Body of pancreas (tissue), 4 donors: ENCODE data around the gene ENTPD1.

ENCODE experiments used
- POLR2A ChIP-seq, 3 donors: fragments of 450-650 bp; IDR thresholded peaks; one replicate each; pipeline ENCODE4 v1.6.1; 2016; ENCODE audit warnings: antibody characterized with exemption in 3 of 3, mild to moderate bottlenecking in 2 of 3
- TF ChIP-seq, protein P1 (sequence below), 7 experiments: fragments of 450-650 bp in 4 of 7; fragments of 200-600 bp in 3 of 7; sonication (generic) in 3 of 7; IDR thresholded peaks; one replicate each; pipeline ENCODE4 v1.5.1; 2016 to 2019; ENCODE audit warnings: antibody characterized with exemption in 7 of 7

DNA sequence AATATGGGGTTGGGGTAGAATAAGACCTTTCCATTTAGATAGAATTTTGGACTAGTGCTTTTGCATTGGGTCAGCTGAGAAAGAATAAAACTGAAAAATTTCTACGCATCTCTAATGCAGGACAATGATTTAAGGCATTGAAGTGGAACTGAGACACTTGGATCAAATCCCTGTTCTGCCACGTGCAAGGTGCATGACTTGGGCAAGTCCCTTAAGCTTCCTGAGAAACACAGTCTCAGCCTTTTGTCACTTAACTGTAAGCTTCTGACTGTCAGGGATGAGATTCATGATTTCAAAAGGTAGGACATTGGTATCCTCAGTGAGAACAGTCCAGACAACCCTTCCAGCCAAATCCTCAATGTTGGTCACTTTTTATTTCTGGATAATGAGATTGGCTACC, 59.2 kb downstream of the ENTPD1 start:
- TF ChIP-seq, protein P1, sequence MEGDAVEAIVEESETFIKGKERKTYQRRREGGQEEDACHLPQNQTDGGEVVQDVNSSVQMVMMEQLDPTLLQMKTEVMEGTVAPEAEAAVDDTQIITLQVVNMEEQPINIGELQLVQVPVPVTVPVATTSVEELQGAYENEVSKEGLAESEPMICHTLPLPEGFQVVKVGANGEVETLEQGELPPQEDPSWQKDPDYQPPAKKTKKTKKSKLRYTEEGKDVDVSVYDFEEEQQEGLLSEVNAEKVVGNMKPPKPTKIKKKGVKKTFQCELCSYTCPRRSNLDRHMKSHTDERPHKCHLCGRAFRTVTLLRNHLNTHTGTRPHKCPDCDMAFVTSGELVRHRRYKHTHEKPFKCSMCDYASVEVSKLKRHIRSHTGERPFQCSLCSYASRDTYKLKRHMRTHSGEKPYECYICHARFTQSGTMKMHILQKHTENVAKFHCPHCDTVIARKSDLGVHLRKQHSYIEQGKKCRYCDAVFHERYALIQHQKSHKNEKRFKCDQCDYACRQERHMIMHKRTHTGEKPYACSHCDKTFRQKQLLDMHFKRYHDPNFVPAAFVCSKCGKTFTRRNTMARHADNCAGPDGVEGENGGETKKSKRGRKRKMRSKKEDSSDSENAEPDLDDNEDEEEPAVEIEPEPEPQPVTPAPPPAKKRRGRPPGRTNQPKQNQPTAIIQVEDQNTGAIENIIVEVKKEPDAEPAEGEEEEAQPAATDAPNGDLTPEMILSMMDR (IDR thresholded peaks at IDR 0.05), result no peak
- TF ChIP-seq POLR2A (IDR thresholded peaks at IDR 0.05), result no peak
